Naive B cell (primary cell): ENCODE data around the gene PHLDA2. TPM values are rescaled to one million over a fixed set of nuclear protein-coding genes. Genes with fewer than 3 reads are reported as not detected.

Experiments
- ATAC-seq, 2 donors: fragments of 150-1000 bp; cut with Tn5 transposase; 2 replicates each; pipeline ENCODE4 v1.10.0; 2021; ENCODE audit warnings: low read depth in 2 of 2, mild to moderate bottlenecking in 2 of 2, moderate library complexity in 2 of 2
- DNase-seq: peaks from one replicate; pipeline ENCODE4 v3.0.0; 2022
- H3K27ac Mint-ChIP-seq, 6 donors: one replicate each; pipeline ENCODE4 v1.8.0; 2020 to 2022; ENCODE audit warnings: mild to moderate bottlenecking in 6 of 6, mixed read lengths in 6 of 6, moderate library complexity in 5 of 6, inconsistent platforms in 2 of 6
- H3K27me3 Mint-ChIP-seq, 3 donors: one replicate each; pipeline ENCODE4 v1.8.0; 2021 to 2022; ENCODE audit warnings: mixed read lengths in 3 of 3, mild to moderate bottlenecking in 1 of 3
- H3K36me3 Mint-ChIP-seq, 2 donors: one replicate each; pipeline ENCODE4 v1.8.0; 2020 to 2022; ENCODE audit warnings: mixed read lengths in 2 of 2, inconsistent platforms in 1 of 2, mild to moderate bottlenecking in 1 of 2
- H3K4me1 Mint-ChIP-seq, 3 donors: one replicate each; pipeline ENCODE4 v1.8.0; 2020 to 2022; ENCODE audit warnings: mixed read lengths in 3 of 3, inconsistent platforms in 1 of 3, mild to moderate bottlenecking in 1 of 3, moderate library complexity in 1 of 3
- H3K4me3 Mint-ChIP-seq, 8 donors: one replicate each; pipeline ENCODE4 v1.8.0; 2020 to 2022; ENCODE audit warnings: mild to moderate bottlenecking in 8 of 8, mixed read lengths in 8 of 8, moderate library complexity in 8 of 8, inconsistent platforms in 2 of 8
- H3K9me3 Mint-ChIP-seq, 7 donors: one replicate each; pipeline ENCODE4 v1.8.0; 2020 to 2022; ENCODE audit warnings: mixed read lengths in 7 of 7, mild to moderate bottlenecking in 5 of 7, inconsistent platforms in 2 of 7, moderate library complexity in 1 of 7
- polyA plus RNA-seq, 6 donors: library from polyadenylated mRNA; unstranded; fragments of 300-500 nt; fragmentation: Illumina TruSeq; gene quantifications; one replicate each; pipeline ENCODE4 v1.2.3, GENCODE V29; 2021; ENCODE audit warnings: low read depth in 6 of 6

The PHLDA2 gene
- polyA plus RNA-seq, 6 donors from 2014 or later: not detected

GRCh38 chr11:2881076-2881980, 47.9 kb downstream of the PHLDA2 start:
- peaks cover 4 to 15% (median 12%) of the 10 kb centered on the region in 3 donors for H3K4me1 Mint-ChIP-seq
- no peak overlapping the region for H3K27ac Mint-ChIP-seq
- no peak for ATAC-seq
- H3K9me3 Mint-ChIP-seq: peaks cover 0 to 5% (median 0%) of the 10 kb centered on the region in 7 donors
- no peak for DNase-seq
- H3K4me3 Mint-ChIP-seq: peak overlapping the region in 1 of 8 donors; percentile 81
- H3K27me3 Mint-ChIP-seq: peaks cover 15 to 40% (median 21%) of the 10 kb centered on the region in 3 donors
- H3K36me3 Mint-ChIP-seq: no peaks in the 10 kb centered on the region

- ATAC-seq (no peak), DNase-seq (no peak)
- H3K36me3 Mint-ChIP-seq: no peaks in the 10 kb centered on the region
- peaks cover 0 to 6% (median 0%) of the 10 kb centered on the region in 7 donors for H3K9me3 Mint-ChIP-seq
- H3K27ac Mint-ChIP-seq: no peak overlapping the region
- peaks cover 20 to 40% (median 23%) of the 10 kb centered on the region in 3 donors for H3K27me3 Mint-ChIP-seq
- H3K4me1 Mint-ChIP-seq: peaks cover 4 to 15% (median 12%) of the 10 kb centered on the region in 3 donors
- peak overlapping the region in 1 of 8 donors; percentile 47 for H3K4me3 Mint-ChIP-seq
These were observed 48.6 kb downstream of the PHLDA2 start for GRCh38 chr11:2880646-2881045.

- DNase-seq (no peak), ATAC-seq (no peak)
- H3K27ac Mint-ChIP-seq: peak overlapping the region in 1 of 6 donors; percentile 33
- peaks cover 0 to 13% (median 4%) of the 10 kb centered on the region in 7 donors for H3K9me3 Mint-ChIP-seq
- H3K36me3 Mint-ChIP-seq: no peaks in the 10 kb centered on the region
- peaks cover 31 to 58% (median 40%) of the 10 kb centered on the region in 3 donors for H3K27me3 Mint-ChIP-seq
- H3K4me1 Mint-ChIP-seq: peaks cover 0 to 12% (median 9%) of the 10 kb centered on the region in 3 donors
- peak overlapping the region in 1 of 8 donors; percentile 48 for H3K4me3 Mint-ChIP-seq
These were observed 50.4 kb downstream of the PHLDA2 start for GRCh38 chr11:2878782-2879181.

Other genes with a start within 250 kb of the PHLDA2 start
- gene KCNQ1OT1, start 229.4 kb downstream of the PHLDA2 start, polyA plus RNA-seq: under 1 TPM; 0.08 to 0.28 (median 0.12) TPM
- under 1 TPM in 1 of 6 donors, not detected in 5; 0.25 TPM for gene CDKN1C, start 43.6 kb downstream of the PHLDA2 start, polyA plus RNA-seq
- gene NAP1L4, start 62.9 kb upstream of the PHLDA2 start, polyA plus RNA-seq: 10 to 100 TPM; 57.8 to 78.2 (median 65.1) TPM
- gene CARS1, start 128.0 kb upstream of the PHLDA2 start, polyA plus RNA-seq: 10 to 100 TPM; 18.8 to 32.7 (median 27.2) TPM
- under 1 TPM in 2 of 6 donors, not detected in 4; 0.12 to 0.25 TPM for gene OSBPL5, start 235.9 kb upstream of the PHLDA2 start, polyA plus RNA-seq